Measurements from ENCODE around the gene LRTM1. TPM values are rescaled to one million over a fixed set of nuclear protein-coding genes. Genes with fewer than 3 reads are reported as not detected.

The LRTM1 gene
- total RNA-seq, 4 donors from 2014 or later = not detected

GRCh38 chr3:54897028-54897711, 30.7 kb downstream of the LRTM1 start:
- TF ChIP-seq CTCF (IDR thresholded peaks at IDR 0.05; ENCODE audit: low read depth) = no peak

- no peak for TF ChIP-seq CTCF (IDR thresholded peaks at IDR 0.05; ENCODE audit: low read depth)
Observed at GRCh38 chr3:54895613-54896012, 32.2 kb downstream of the LRTM1 start.

GRCh38 chr3:54892168-54892567, 35.7 kb downstream of the LRTM1 start:
- TF ChIP-seq CTCF (IDR thresholded peaks at IDR 0.05; ENCODE audit: low read depth) = no peak

- no peak for TF ChIP-seq CTCF (IDR thresholded peaks at IDR 0.05; ENCODE audit: low read depth)
Observed at GRCh38 chr3:54891540-54891897, 36.3 kb downstream of the LRTM1 start.

GRCh38 chr3:54889731-54890130, 38.1 kb downstream of the LRTM1 start:
- no peak for TF ChIP-seq CTCF (IDR thresholded peaks at IDR 0.05; ENCODE audit: low read depth)

GRCh38 chr3:54888873-54889272, 39.0 kb downstream of the LRTM1 start:
- no peak for TF ChIP-seq CTCF (IDR thresholded peaks at IDR 0.05; ENCODE audit: low read depth)

- TF ChIP-seq CTCF (IDR thresholded peaks at IDR 0.05; ENCODE audit: low read depth) = no peak
Observed at GRCh38 chr3:54888162-54888561, 39.7 kb downstream of the LRTM1 start.
